SU-DHL-6 (cell line): ENCODE data around the gene PFKFB1.
A peak's percentile ranks its signal among the peaks of the same experiment; 100 is the strongest.

ENCODE experiments used
- H2AFZ ChIP-seq: fragments of 200-600 bp; sonication (generic); 2 replicates; pipeline ENCODE4 v1.6.1; 2014; ENCODE audit warnings: low read depth, mild to moderate bottlenecking, moderate library complexity, mixed read lengths, antibody characterized with exemption, low read length; ENCODE audit not compliant: severe bottlenecking
- H3F3A ChIP-seq: fragments of 200-600 bp; shearing (Covaris generic); 2 replicates; pipeline ENCODE4 v1.6.0; 2016; ENCODE audit warnings: antibody characterized with exemption, mild to moderate bottlenecking; ENCODE audit not compliant: insufficient read depth
- H3K27ac ChIP-seq: fragments of 200-600 bp; sonication (generic); 2 replicates; pipeline ENCODE4 v1.5.1; 2016; ENCODE audit warnings: low read depth, mild to moderate bottlenecking, low read length, moderate library complexity, mixed read lengths
- H3K27me3 ChIP-seq: fragments of 200-600 bp; sonication (generic), shearing (Covaris generic); 2 replicates; pipeline ENCODE4 v1.6.0; 2014; ENCODE audit warnings: mild to moderate bottlenecking, low read length
- H3K36me3 ChIP-seq: fragments of 200-600 bp; sonication (generic); 2 replicates; pipeline ENCODE4 v1.6.1; 2014; ENCODE audit warnings: mild to moderate bottlenecking, low read length, mixed read lengths
- H3K4me2 ChIP-seq: fragments of 300-600, 200-600 bp; shearing (Covaris generic), sonication (generic); 2 replicates; pipeline ENCODE4 v1.6.0; 2014; ENCODE audit warnings: low read length, low read depth, mild to moderate bottlenecking; ENCODE audit not compliant: poor library complexity, severe bottlenecking
- H3K4me3 ChIP-seq: fragments of 200-600 bp; sonication (generic); 2 replicates; pipeline ENCODE4 v1.5.1; 2014; ENCODE audit warnings: antibody characterized with exemption, low read length, mild to moderate bottlenecking, mixed read lengths; ENCODE audit not compliant: insufficient read depth, poor library complexity, severe bottlenecking
- H3K79me2 ChIP-seq: fragments of 200-600 bp; sonication (generic); 2 replicates; pipeline ENCODE4 v1.6.1; 2014; ENCODE audit warnings: mild to moderate bottlenecking, low read length, moderate library complexity; ENCODE audit not compliant: insufficient read depth
- H3K9ac ChIP-seq: fragments of 200-600 bp; sonication (generic); 2 replicates; pipeline ENCODE4 v1.7.0; 2014; ENCODE audit warnings: mild to moderate bottlenecking, low read length
- H3K9me2 ChIP-seq: fragments of 200-600 bp; sonication (generic); replicated peaks from 2 replicates; pipeline ENCODE4 v1.6.1; 2014; ENCODE audit warnings: low read length; ENCODE audit not compliant: insufficient read depth
- H3K9me3 ChIP-seq: fragments of 200-600 bp; sonication (generic); 2 replicates; pipeline ENCODE4 v1.6.1; 2014; ENCODE audit warnings: low read length, mixed read lengths; ENCODE audit not compliant: insufficient read depth
- H4K20me1 ChIP-seq: fragments of 200-600 bp; sonication (generic); 2 replicates; pipeline ENCODE4 v1.6.1; 2014; ENCODE audit warnings: low read depth, mild to moderate bottlenecking, antibody characterized with exemption, low read length, moderate library complexity, mixed read lengths
- CTCF ChIP-seq: fragments of 200-600 bp; sonication (generic); IDR thresholded peaks from one replicate; pipeline ENCODE4 v1.5.1; 2017; ENCODE audit warnings: antibody characterized with exemption, mild to moderate bottlenecking, low read length, moderate library complexity; ENCODE audit not compliant: insufficient read depth, poor library complexity, severe bottlenecking
- EZH2phosphoT487 ChIP-seq: fragments of 200-600 bp; sonication (generic), shearing (Covaris generic); conservative IDR thresholded peaks from 2 replicates; pipeline ENCODE4 v1.6.1; 2018; ENCODE audit warnings: mild to moderate bottlenecking, antibody characterized with exemption, low read length, moderate library complexity, mixed read lengths

Gene PFKFB1

GRCh38 chrX:55026143-55026542, 32.2 kb upstream of the PFKFB1 start:
- Histone ChIP-seq H3K4me3 (no peak overlapping the region), H2AFZ (no peak overlapping the region), H4K20me1 (no peaks in the 10 kb centered on the region), H3K4me2 (no peak overlapping the region), H3K36me3 (no peaks in the 10 kb centered on the region), H3K9me3 (no peaks in the 10 kb centered on the region), H3K27ac (no peak overlapping the region), H3K79me2 (no peaks in the 10 kb centered on the region), H3F3A (no peaks in the 10 kb centered on the region), H3K27me3 (no peaks in the 10 kb centered on the region), H3K9ac (no peak overlapping the region), H3K9me2 (no peaks in the 10 kb centered on the region)
- TF ChIP-seq CTCF (no peak), EZH2phosphoT487 (no peak)

GRCh38 chrX:55014897-55015299, 20.9 kb upstream of the PFKFB1 start:
- no peak overlapping the region for H3K27ac ChIP-seq
- no peaks in the 10 kb centered on the region for H3K9me3 ChIP-seq
- no peaks in the 10 kb centered on the region for H3F3A ChIP-seq
- H3K4me2 ChIP-seq = no peak overlapping the region
- H3K36me3 ChIP-seq = no peaks in the 10 kb centered on the region
- no peaks in the 10 kb centered on the region for H3K9me2 ChIP-seq
- H3K4me3 ChIP-seq = no peak overlapping the region
- H3K9ac ChIP-seq = no peak overlapping the region
- no peaks in the 10 kb centered on the region for H4K20me1 ChIP-seq
- no peaks in the 10 kb centered on the region for H3K79me2 ChIP-seq
- no peaks in the 10 kb centered on the region for H3K27me3 ChIP-seq
- TF ChIP-seq CTCF (no peak), EZH2phosphoT487 (no peak)
- H2AFZ ChIP-seq = no peak overlapping the region

- Histone ChIP-seq H3F3A (no peaks in the 10 kb centered on the region), H3K4me3 (no peak overlapping the region), H3K9me2 (no peaks in the 10 kb centered on the region), H3K9ac (no peak overlapping the region), H4K20me1 (no peaks in the 10 kb centered on the region), H3K79me2 (no peaks in the 10 kb centered on the region), H2AFZ (no peak overlapping the region), H3K36me3 (no peaks in the 10 kb centered on the region), H3K27me3 (no peaks in the 10 kb centered on the region), H3K27ac (no peak overlapping the region), H3K9me3 (no peaks in the 10 kb centered on the region), H3K4me2 (no peak overlapping the region)
- TF ChIP-seq CTCF (peak; percentile 14), EZH2phosphoT487 (no peak)
Measured at GRCh38 chrX:55011294-55011693, 17.3 kb upstream of the PFKFB1 start.
